WERI-Rb-1 (cell line): Measurements from ENCODE around the gene ADCY9.

Experiments
- DNase-seq: peaks from one replicate; pipeline ENCODE4 v3.0.0-alpha.2; 2020
- H3K27ac ChIP-seq: fragments of 250-450 bp; sonication (Bioruptor Pico); 2 replicates; pipeline ENCODE4 v1.5.1; 2020; ENCODE audit warnings: mild to moderate bottlenecking, moderate library complexity
- H3K27me3 ChIP-seq: fragments of 250-450 bp; sonication (Bioruptor Pico); 2 replicates; pipeline ENCODE4 v1.5.1; 2021; ENCODE audit warnings: mild to moderate bottlenecking, low read depth, moderate library complexity; ENCODE audit not compliant: insufficient read depth, severe bottlenecking
- H3K36me3 ChIP-seq: fragments of 250-450 bp; sonication (Bioruptor Pico); 2 replicates; pipeline ENCODE4 v1.5.1; 2020; ENCODE audit warnings: mild to moderate bottlenecking, moderate library complexity
- H3K4me3 ChIP-seq: 2 replicates; pipeline ENCODE4 v1.5.1; 2011; ENCODE audit warnings: low read depth, mild to moderate bottlenecking, control low read depth, low read length
- H3K9me3 ChIP-seq: fragments of 250-450 bp; sonication (Bioruptor Pico); 2 replicates; pipeline ENCODE4 v1.5.1; 2021; ENCODE audit warnings: mild to moderate bottlenecking, moderate library complexity; ENCODE audit not compliant: severe bottlenecking
- TF ChIP-seq, protein P1 (sequence below): IDR thresholded peaks from 2 replicates; pipeline ENCODE4 v1.5.1; 2011; ENCODE audit warnings: low read depth, mild to moderate bottlenecking, control low read depth, inconsistent platforms, low read length

ADCY9 gene

DNA sequence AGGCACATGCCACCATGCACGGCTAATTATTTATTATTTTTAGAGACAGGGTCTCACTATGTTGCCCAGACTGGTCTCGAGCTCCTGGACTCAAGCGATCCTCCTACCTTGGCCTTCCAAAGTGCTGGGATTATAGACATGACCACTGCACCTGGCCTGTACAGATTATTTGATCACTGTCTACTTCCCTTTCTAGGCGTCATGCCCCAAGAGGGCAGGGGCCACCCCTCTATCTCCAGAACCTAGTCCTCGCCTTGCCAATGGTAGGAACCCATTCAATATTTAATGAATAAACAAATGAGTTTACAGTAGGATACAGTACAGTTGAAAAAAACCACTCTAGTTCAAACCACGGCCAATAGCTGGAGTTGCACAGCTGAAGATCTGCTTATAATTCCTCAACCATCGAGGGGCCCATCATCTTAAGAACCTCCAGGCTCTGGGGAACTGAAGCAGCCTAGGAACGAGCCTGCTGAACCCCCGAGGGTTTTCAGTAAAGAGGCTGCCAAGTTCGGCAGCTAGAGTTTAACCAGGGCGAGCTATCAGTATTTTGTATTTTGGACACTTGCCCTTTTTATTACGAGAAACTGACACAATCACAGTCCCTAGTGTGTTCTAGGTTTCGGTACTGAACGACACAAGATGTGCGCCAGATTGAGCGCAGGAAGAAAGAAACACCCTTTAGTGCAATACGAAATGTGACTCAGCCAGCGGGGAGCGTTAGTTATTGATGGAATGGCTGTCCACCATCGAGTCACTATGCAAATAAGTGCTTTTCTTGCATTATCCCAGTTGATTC lies 14.6 kb downstream of the ADCY9 start:
- no peak overlapping the region for H3K27ac ChIP-seq
- H3K36me3 ChIP-seq = peaks cover 17% of the 10 kb centered on the region
- H3K4me3 ChIP-seq = no peak overlapping the region
- TF ChIP-seq, protein P1, sequence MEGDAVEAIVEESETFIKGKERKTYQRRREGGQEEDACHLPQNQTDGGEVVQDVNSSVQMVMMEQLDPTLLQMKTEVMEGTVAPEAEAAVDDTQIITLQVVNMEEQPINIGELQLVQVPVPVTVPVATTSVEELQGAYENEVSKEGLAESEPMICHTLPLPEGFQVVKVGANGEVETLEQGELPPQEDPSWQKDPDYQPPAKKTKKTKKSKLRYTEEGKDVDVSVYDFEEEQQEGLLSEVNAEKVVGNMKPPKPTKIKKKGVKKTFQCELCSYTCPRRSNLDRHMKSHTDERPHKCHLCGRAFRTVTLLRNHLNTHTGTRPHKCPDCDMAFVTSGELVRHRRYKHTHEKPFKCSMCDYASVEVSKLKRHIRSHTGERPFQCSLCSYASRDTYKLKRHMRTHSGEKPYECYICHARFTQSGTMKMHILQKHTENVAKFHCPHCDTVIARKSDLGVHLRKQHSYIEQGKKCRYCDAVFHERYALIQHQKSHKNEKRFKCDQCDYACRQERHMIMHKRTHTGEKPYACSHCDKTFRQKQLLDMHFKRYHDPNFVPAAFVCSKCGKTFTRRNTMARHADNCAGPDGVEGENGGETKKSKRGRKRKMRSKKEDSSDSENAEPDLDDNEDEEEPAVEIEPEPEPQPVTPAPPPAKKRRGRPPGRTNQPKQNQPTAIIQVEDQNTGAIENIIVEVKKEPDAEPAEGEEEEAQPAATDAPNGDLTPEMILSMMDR = no peak
- H3K27me3 ChIP-seq = no peaks in the 10 kb centered on the region
- H3K9me3 ChIP-seq = no peaks in the 10 kb centered on the region
- DNase-seq = no peak

DNA sequence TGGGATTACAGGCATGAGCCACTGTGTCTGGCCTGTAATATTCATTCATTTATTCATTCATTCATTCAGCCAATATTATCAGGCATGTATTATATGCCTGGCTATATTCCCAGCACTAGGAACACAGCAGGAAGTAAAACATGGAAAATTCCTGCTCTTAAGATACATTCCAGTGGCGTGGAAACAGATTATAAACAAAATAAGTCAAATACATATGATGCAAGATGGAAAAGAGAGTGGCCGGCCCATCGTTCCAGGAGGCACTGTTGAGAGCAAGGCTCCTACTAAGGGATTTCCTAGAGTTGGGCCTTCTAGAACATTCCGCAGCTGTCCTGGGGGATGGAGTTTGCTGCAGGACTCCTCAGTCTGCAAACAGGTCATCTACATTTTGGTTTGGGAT lies 17.7 kb downstream of the ADCY9 start:
- TF ChIP-seq, protein P1 = no peak
- no peak for DNase-seq
- H3K36me3 ChIP-seq = peaks cover 10% of the 10 kb centered on the region
- no peak overlapping the region for H3K27ac ChIP-seq
- H3K27me3 ChIP-seq = no peaks in the 10 kb centered on the region
- H3K4me3 ChIP-seq = no peak overlapping the region
- no peaks in the 10 kb centered on the region for H3K9me3 ChIP-seq

DNA sequence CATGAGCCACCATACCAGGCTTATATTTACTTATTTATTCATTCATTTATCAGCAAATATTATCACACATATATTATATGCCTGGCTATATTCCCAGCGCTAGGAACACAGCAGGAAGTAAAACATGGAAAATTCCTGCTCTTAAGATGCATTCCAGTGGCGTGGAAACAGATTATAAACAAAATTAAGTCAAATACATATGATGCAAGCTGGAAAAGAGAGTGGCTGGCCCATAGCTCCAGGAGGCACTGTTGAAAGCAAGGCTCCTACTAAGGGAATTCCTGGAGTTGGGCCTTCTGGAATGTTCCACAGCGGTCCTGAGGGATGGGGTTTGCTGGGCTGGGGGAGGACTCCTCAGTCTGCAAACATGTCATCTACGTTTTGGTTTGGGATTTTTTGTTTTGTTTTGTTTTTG lies 18.4 kb downstream of the ADCY9 start:
- Histone ChIP-seq H3K36me3 (peaks cover 3% of the 10 kb centered on the region), H3K27ac (no peak overlapping the region), H3K27me3 (no peaks in the 10 kb centered on the region), H3K4me3 (no peak overlapping the region), H3K9me3 (no peaks in the 10 kb centered on the region)
- TF ChIP-seq, protein P1 = no peak
- DNase-seq = no peak

DNA sequence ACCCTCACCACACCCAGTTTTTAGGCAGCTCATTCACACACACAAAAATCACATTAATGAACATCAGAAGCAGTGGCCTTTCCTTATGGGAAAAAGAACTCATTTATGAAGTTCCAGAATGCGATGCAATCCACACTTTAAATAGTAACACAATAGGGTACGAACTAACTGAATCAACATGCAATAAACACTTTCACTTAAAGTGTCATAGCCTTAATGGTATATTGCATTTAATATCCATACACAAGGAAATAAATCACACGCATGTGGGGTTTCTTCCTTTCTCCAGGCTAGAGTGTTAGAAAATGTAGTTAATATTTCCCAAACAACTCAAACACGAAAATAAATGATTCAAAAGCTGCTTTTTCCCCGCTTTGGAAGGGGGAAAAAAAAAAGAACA lies 19.7 kb downstream of the ADCY9 start:
- no peaks in the 10 kb centered on the region for H3K9me3 ChIP-seq
- TF ChIP-seq, protein P1 = no peak

DNA sequence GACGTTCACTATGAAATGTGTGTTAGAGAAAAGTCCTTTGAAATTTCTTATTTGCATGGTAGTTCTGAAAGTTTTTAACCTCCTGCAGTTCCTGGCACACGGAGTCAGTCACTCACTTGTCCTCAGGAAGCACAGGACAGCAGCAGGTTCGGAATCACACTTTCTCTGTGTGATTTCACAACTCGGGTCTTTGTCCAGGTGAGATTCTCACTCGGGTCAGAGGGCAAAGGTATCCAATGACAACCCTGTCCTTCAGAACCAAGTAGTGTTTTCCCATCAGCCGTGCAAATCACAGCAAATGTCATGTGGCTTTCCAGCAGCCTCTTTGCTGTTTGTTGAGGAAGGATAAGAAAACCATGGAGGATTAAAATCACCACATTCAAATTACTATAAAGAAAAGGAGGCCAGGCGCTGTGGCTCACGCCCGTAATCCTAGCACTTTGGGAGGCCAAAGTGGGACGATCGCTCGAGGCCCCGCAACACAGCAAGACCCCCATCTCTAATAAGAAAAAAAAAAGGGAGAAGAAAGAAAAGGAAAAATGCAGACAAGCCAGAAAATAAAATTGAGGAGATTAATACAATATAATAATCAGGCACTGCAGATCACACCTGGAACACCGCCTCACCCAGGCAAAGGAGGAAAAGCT lies 22.0 kb downstream of the ADCY9 start:
- Histone ChIP-seq H3K9me3 (no peaks in the 10 kb centered on the region), H3K4me3 (no peak overlapping the region), H3K27me3 (no peaks in the 10 kb centered on the region), H3K36me3 (peaks cover 1% of the 10 kb centered on the region; the same call in 1 of the 2 replicates), H3K27ac (no peak overlapping the region)
- no peak for DNase-seq
- TF ChIP-seq, protein P1 = no peak

More for the DNA sequence above, 19.7 kb downstream of the ADCY9 start:
- Histone ChIP-seq H3K27ac (no peak overlapping the region), H3K4me3 (no peak overlapping the region), H3K27me3 (no peaks in the 10 kb centered on the region), H3K36me3 (no peaks in the 10 kb centered on the region; the same call in 1 of the 2 replicates)
- no peak for DNase-seq
